ENCODE measurements around the gene SHBG. TPM values are rescaled to one million over a fixed set of nuclear protein-coding genes. Genes with fewer than 3 reads are reported as not detected.

SHBG gene
- total and polyA plus RNA-seq, 2 experiments from 2014 or later = 0.96 TPM; not detected in 1

DNA sequence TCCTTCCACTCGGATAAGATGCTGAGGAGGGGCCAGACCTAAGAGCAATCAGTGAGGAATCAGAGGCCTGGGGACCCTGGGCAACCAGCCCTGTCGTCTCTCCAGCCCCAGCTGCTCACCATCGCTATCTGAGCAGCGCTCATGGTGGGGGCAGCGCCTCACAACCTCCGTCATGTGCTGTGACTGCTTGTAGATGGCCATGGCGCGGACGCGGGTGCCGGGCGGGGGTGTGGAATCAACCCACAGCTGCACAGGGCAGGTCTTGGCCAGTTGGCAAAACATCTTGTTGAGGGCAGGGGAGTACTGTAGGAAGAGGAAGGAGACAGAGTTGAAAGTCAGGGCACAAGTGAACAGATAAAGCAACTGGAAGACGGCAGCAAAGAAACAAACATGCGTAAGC is 45.0 kb downstream of the SHBG start:
- no peak for DNase-seq
- no peaks in the 10 kb centered on the region for H3F3A ChIP-seq (ENCODE audit: insufficient read depth)
- no peaks in the 10 kb centered on the region for H3K27me3 ChIP-seq (replicated peaks; ENCODE audit: insufficient read depth)
- peaks cover 11% of the 10 kb centered on the region; the same call in 1 of the 2 replicates for H3K36me3 ChIP-seq (ENCODE audit: low read depth)
- no peak overlapping the region for H3K4me3 ChIP-seq
- H3K79me2 ChIP-seq (ENCODE audit: insufficient read depth) = peaks cover 7% of the 10 kb centered on the region
- no peak for TF ChIP-seq EZH2 (IDR thresholded peaks at IDR 0.05; ENCODE audit: insufficient read depth, poor library complexity, severe bottlenecking)
- TF ChIP-seq EZH2phosphoT487 (IDR thresholded peaks at IDR 0.05; ENCODE audit: insufficient read depth, low read depth) = no peak
- H3K9me3 ChIP-seq (ENCODE audit: low read depth) = no peaks in the 10 kb centered on the region
- no peak overlapping the region for H3K9ac ChIP-seq
- H2AFZ ChIP-seq = no peak overlapping the region
- no peaks in the 10 kb centered on the region for H4K20me1 ChIP-seq (ENCODE audit: insufficient read depth)
- no peak overlapping the region for H3K27ac ChIP-seq
- no peaks in the 10 kb centered on the region for H3K9me2 ChIP-seq (ENCODE audit: insufficient read depth)
- no peaks in the 10 kb centered on the region for H3K4me1 ChIP-seq (ENCODE audit: insufficient read depth)
- H3K4me2 ChIP-seq (ENCODE audit: unreplicated experiment) = no peak overlapping the region
- 88 to 90% methylated on average over 14 of the region's 14 CpGs for WGBS, 2 experiments (ENCODE audit: low coverage in 1 of 2, low lambda C conversion rate in 2 of 2, missing lambda C conversion rate in 2 of 2)
- in situ Hi-C loops (cut with MboI) = no loop called here

DNA sequence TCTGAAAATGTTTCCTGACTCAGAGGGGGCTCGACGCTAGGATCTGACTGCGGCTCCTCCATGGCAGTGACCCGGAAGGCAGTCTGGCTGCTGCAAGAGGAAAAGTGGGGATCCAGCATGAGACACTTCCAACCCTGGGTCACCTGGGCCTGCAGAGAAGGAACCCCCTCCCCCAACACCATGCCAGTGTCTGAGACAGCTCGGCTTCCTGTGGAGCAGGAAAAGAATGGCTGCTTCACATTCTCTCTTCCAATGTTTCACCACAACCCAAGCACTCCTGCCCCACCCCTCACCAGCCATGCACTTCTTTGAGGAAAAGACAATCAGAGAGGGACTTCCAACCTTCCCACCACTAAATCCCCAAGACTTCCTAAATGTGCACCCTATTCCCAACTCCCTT is 46.6 kb downstream of the SHBG start:
- no peaks in the 10 kb centered on the region for H3K9me3 ChIP-seq (ENCODE audit: low read depth)
- 82 to 87% methylated on average over 5 of the region's 5 CpGs for WGBS, 2 experiments (ENCODE audit: low coverage in 1 of 2, low lambda C conversion rate in 2 of 2, missing lambda C conversion rate in 2 of 2)
- no peaks in the 10 kb centered on the region for H3K27me3 ChIP-seq (replicated peaks; ENCODE audit: insufficient read depth)
- H3F3A ChIP-seq (ENCODE audit: insufficient read depth) = no peaks in the 10 kb centered on the region
- H3K4me1 ChIP-seq (ENCODE audit: insufficient read depth) = no peaks in the 10 kb centered on the region
- H3K79me2 ChIP-seq (ENCODE audit: insufficient read depth) = peaks cover 23% of the 10 kb centered on the region
- H2AFZ ChIP-seq = no peak overlapping the region
- H3K4me3 ChIP-seq = no peak overlapping the region
- H3K36me3 ChIP-seq (ENCODE audit: low read depth) = peaks cover 11% of the 10 kb centered on the region; the same call in 1 of the 2 replicates
- no peaks in the 10 kb centered on the region for H3K9me2 ChIP-seq (ENCODE audit: insufficient read depth)
- TF ChIP-seq EZH2phosphoT487 (IDR thresholded peaks at IDR 0.05; ENCODE audit: insufficient read depth, low read depth) (no peak), EZH2 (IDR thresholded peaks at IDR 0.05; ENCODE audit: insufficient read depth, poor library complexity, severe bottlenecking) (no peak)
- H3K27ac ChIP-seq = no peak overlapping the region
- no peaks in the 10 kb centered on the region for H4K20me1 ChIP-seq (ENCODE audit: insufficient read depth)
- H3K4me2 ChIP-seq (ENCODE audit: unreplicated experiment) = no peak overlapping the region
- no peak overlapping the region for H3K9ac ChIP-seq
- in situ Hi-C loops (cut with MboI) = no loop called here
- no peak for DNase-seq

DNA sequence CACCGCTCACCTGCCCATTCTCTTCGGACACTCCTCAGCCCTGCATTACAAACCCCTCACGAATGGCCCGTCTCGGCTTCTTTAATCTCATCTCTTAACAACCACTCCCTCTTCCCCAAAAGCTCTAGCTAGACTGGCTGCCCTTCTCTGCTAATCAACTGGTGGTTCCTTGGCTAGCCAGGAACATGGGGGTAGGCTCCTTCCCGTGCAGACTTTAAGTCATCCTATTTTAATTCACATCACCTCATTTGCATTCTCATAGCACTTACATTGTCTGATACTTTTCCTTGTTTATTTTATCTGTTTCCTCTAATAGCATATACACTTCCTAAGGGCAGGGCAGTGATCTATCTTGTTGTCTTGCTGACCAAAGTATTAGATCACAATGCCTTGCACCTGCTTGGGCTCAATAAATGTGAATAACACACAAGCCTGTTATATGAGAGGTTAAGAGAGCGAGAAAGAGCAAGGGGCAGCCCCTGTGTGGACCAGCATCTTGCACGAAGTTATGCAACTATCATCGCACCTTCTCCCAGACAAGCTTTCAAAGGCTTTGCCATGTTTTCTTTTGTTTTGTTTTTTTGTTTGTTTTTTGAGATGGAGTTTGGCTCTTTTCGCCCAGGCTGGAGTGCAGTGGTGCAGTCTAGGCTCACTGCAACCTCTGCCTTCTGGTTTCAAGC is 47.6 kb downstream of the SHBG start:
- H3K79me2 ChIP-seq (ENCODE audit: insufficient read depth) = peaks cover 33% of the 10 kb centered on the region
- H3K9me3 ChIP-seq (ENCODE audit: low read depth) = no peaks in the 10 kb centered on the region
- no peak overlapping the region for H3K4me2 ChIP-seq (ENCODE audit: unreplicated experiment)
- TF ChIP-seq EZH2phosphoT487 (IDR thresholded peaks at IDR 0.05; ENCODE audit: insufficient read depth, low read depth) = no peak
- no peak for TF ChIP-seq EZH2 (IDR thresholded peaks at IDR 0.05; ENCODE audit: insufficient read depth, poor library complexity, severe bottlenecking)
- H3K9ac ChIP-seq = no peak overlapping the region
- no peaks in the 10 kb centered on the region for H3F3A ChIP-seq (ENCODE audit: insufficient read depth)
- H3K27me3 ChIP-seq (replicated peaks; ENCODE audit: insufficient read depth) = no peaks in the 10 kb centered on the region
- no peaks in the 10 kb centered on the region for H4K20me1 ChIP-seq (ENCODE audit: insufficient read depth)
- H3K36me3 ChIP-seq (ENCODE audit: low read depth) = peaks cover 11% of the 10 kb centered on the region; the same call in 1 of the 2 replicates
- no peak overlapping the region for H2AFZ ChIP-seq
- no peak overlapping the region for H3K4me3 ChIP-seq
- no peak for DNase-seq
- H3K27ac ChIP-seq = no peak overlapping the region
- H3K9me2 ChIP-seq (ENCODE audit: insufficient read depth) = no peaks in the 10 kb centered on the region
- in situ Hi-C loops (cut with MboI) = no loop called here
- WGBS, 2 experiments (ENCODE audit: low coverage in 1 of 2, low lambda C conversion rate in 2 of 2, missing lambda C conversion rate in 2 of 2) = 81 to 82% methylated on average over 10 of the region's 10 CpGs
- H3K4me1 ChIP-seq (ENCODE audit: insufficient read depth) = no peaks in the 10 kb centered on the region

Small RNAs within 50 kb of the gene (small RNA-seq; reads per million reads assigned to genes)
- not detected for gene CD68 (ENCODE audit: low read depth, low replicate concordance)

Other genes with a start within 250 kb of the SHBG start
- gene TNK1, start 249.0 kb upstream of the SHBG start, total RNA-seq (2014; rRNA removed; shearing (Covaris generic)) = 0.43 and 2.7 TPM in 2 replicates
- gene TNK1, start 249.0 kb upstream of the SHBG start, polyA plus RNA-seq (2016; fragmentation: Nextera tagmentation; extraction: Ambion mirVana) = 1.1 and 1.2 TPM in 2 replicates
- 72.8 and 73.9 TPM in 2 replicates for gene PLSCR3, start 235.6 kb upstream of the SHBG start, total RNA-seq (2014; rRNA removed; shearing (Covaris generic))
- 136 and 153 TPM in 2 replicates for gene PLSCR3, start 235.6 kb upstream of the SHBG start, polyA plus RNA-seq (2016; fragmentation: Nextera tagmentation; extraction: Ambion mirVana)
- 18.0 and 59.3 TPM in 2 replicates for gene TMEM256, start 226.0 kb upstream of the SHBG start, total RNA-seq (2014; rRNA removed; shearing (Covaris generic))
- gene TMEM256, start 226.0 kb upstream of the SHBG start, polyA plus RNA-seq (2016; fragmentation: Nextera tagmentation; extraction: Ambion mirVana) = 40.1 and 44.2 TPM in 2 replicates
- gene NLGN2, start 222.3 kb upstream of the SHBG start, total RNA-seq (2014; rRNA removed; shearing (Covaris generic)) = 8.0 and 9.5 TPM in 2 replicates
- 3.3 and 3.5 TPM in 2 replicates for gene NLGN2, start 222.3 kb upstream of the SHBG start, polyA plus RNA-seq (2016; fragmentation: Nextera tagmentation; extraction: Ambion mirVana)
- gene SPEM1, start 209.8 kb upstream of the SHBG start, total RNA-seq (2014; rRNA removed; shearing (Covaris generic)) = not detected in 2 replicates
- not detected in 2 replicates for gene SPEM1, start 209.8 kb upstream of the SHBG start, polyA plus RNA-seq (2016; fragmentation: Nextera tagmentation; extraction: Ambion mirVana)
- not detected in 2 replicates for gene SPEM2, start 204.5 kb upstream of the SHBG start, total RNA-seq (2014; rRNA removed; shearing (Covaris generic))
- not detected in 2 replicates for gene SPEM2, start 204.5 kb upstream of the SHBG start, polyA plus RNA-seq (2016; fragmentation: Nextera tagmentation; extraction: Ambion mirVana)
- gene SPEM3, start 201.3 kb upstream of the SHBG start, total RNA-seq (2014; rRNA removed; shearing (Covaris generic)) = not detected in 2 replicates
- gene SPEM3, start 201.3 kb upstream of the SHBG start, polyA plus RNA-seq (2016; fragmentation: Nextera tagmentation; extraction: Ambion mirVana) = not detected in 2 replicates
- 3.2 and 7.7 TPM in 2 replicates for gene TMEM102, start 194.7 kb upstream of the SHBG start, total RNA-seq (2014; rRNA removed; shearing (Covaris generic))
- gene TMEM102, start 194.7 kb upstream of the SHBG start, polyA plus RNA-seq (2016; fragmentation: Nextera tagmentation; extraction: Ambion mirVana) = 3.4 and 4.3 TPM in 2 replicates
- not detected in 2 replicates for gene FGF11, start 190.6 kb upstream of the SHBG start, total RNA-seq (2014; rRNA removed; shearing (Covaris generic))
- 0.22 and 0.36 TPM in 2 replicates for gene FGF11, start 190.6 kb upstream of the SHBG start, polyA plus RNA-seq (2016; fragmentation: Nextera tagmentation; extraction: Ambion mirVana)
- 3.9 and 4.9 TPM in 2 replicates for gene CHRNB1, start 185.1 kb upstream of the SHBG start, total RNA-seq (2014; rRNA removed; shearing (Covaris generic))
- 3.5 and 4.2 TPM in 2 replicates for gene CHRNB1, start 185.1 kb upstream of the SHBG start, polyA plus RNA-seq (2016; fragmentation: Nextera tagmentation; extraction: Ambion mirVana)
- 32.9 and 35.9 TPM in 2 replicates for gene ZBTB4, start 150.5 kb upstream of the SHBG start, total RNA-seq (2014; rRNA removed; shearing (Covaris generic))
- gene ZBTB4, start 150.5 kb upstream of the SHBG start, polyA plus RNA-seq (2016; fragmentation: Nextera tagmentation; extraction: Ambion mirVana) = 17.7 and 18.2 TPM in 2 replicates
- gene SLC35G6, start 148.7 kb upstream of the SHBG start, total RNA-seq (2014; rRNA removed; shearing (Covaris generic)) = not detected in 2 replicates
- 0.14 TPM in 1 of 2 replicates, not detected in the other for gene SLC35G6, start 148.7 kb upstream of the SHBG start, polyA plus RNA-seq (2016; fragmentation: Nextera tagmentation; extraction: Ambion mirVana)
- gene POLR2A, start 145.8 kb upstream of the SHBG start, total RNA-seq (2014; rRNA removed; shearing (Covaris generic)) = 45.9 and 46.2 TPM in 2 replicates
- gene POLR2A, start 145.8 kb upstream of the SHBG start, polyA plus RNA-seq (2016; fragmentation: Nextera tagmentation; extraction: Ambion mirVana) = 74.1 and 75.7 TPM in 2 replicates
- gene TNFSF12, start 81.1 kb upstream of the SHBG start, total RNA-seq (2014; rRNA removed; shearing (Covaris generic)) = 21.9 and 34.3 TPM in 2 replicates
- gene TNFSF12, start 81.1 kb upstream of the SHBG start, polyA plus RNA-seq (2016; fragmentation: Nextera tagmentation; extraction: Ambion mirVana) = 14.0 and 18.7 TPM in 2 replicates
- 1.5 TPM in 1 of 2 replicates, not detected in the other for gene TNFSF13, start 71.4 kb upstream of the SHBG start, total RNA-seq (2014; rRNA removed; shearing (Covaris generic))
- 1.4 and 2.0 TPM in 2 replicates for gene TNFSF13, start 71.4 kb upstream of the SHBG start, polyA plus RNA-seq (2016; fragmentation: Nextera tagmentation; extraction: Ambion mirVana)
- gene SENP3, start 68.2 kb upstream of the SHBG start, total RNA-seq (2014; rRNA removed; shearing (Covaris generic)) = 82.5 and 111 TPM in 2 replicates
- 1.3 and 1.9 TPM in 2 replicates for gene SENP3, start 68.2 kb upstream of the SHBG start, polyA plus RNA-seq (2016; fragmentation: Nextera tagmentation; extraction: Ambion mirVana)
- 51.1 and 55.0 TPM in 2 replicates for gene CD68, start 50.5 kb upstream of the SHBG start, total RNA-seq (2014; rRNA removed; shearing (Covaris generic))
- gene CD68, start 50.5 kb upstream of the SHBG start, polyA plus RNA-seq (2016; fragmentation: Nextera tagmentation; extraction: Ambion mirVana) = 84.5 and 88.1 TPM in 2 replicates
- 127 and 195 TPM in 2 replicates for gene MPDU1, start 46.3 kb upstream of the SHBG start, total RNA-seq (2014; rRNA removed; shearing (Covaris generic))
- 63.2 and 65.9 TPM in 2 replicates for gene MPDU1, start 46.3 kb upstream of the SHBG start, polyA plus RNA-seq (2016; fragmentation: Nextera tagmentation; extraction: Ambion mirVana)
- 3.9 TPM in 1 of 2 replicates, not detected in the other for gene SOX15, start 40.0 kb upstream of the SHBG start, total RNA-seq (2014; rRNA removed; shearing (Covaris generic))
- gene SOX15, start 40.0 kb upstream of the SHBG start, polyA plus RNA-seq (2016; fragmentation: Nextera tagmentation; extraction: Ambion mirVana) = 0.71 and 1.1 TPM in 2 replicates
- 44.5 and 57.1 TPM in 2 replicates for gene FXR2, start 15.2 kb upstream of the SHBG start, total RNA-seq (2014; rRNA removed; shearing (Covaris generic))
- gene FXR2, start 15.2 kb upstream of the SHBG start, polyA plus RNA-seq (2016; fragmentation: Nextera tagmentation; extraction: Ambion mirVana) = 10.9 and 13.5 TPM in 2 replicates
- gene SAT2, start 2.3 kb upstream of the SHBG start, total RNA-seq (2014; rRNA removed; shearing (Covaris generic)) = 21.5 and 31.8 TPM in 2 replicates
- 41.4 and 43.5 TPM in 2 replicates for gene SAT2, start 2.3 kb upstream of the SHBG start, polyA plus RNA-seq (2016; fragmentation: Nextera tagmentation; extraction: Ambion mirVana)
- not detected in 2 replicates for gene ATP1B2, start 20.8 kb downstream of the SHBG start, total RNA-seq (2014; rRNA removed; shearing (Covaris generic))
- gene ATP1B2, start 20.8 kb downstream of the SHBG start, polyA plus RNA-seq (2016; fragmentation: Nextera tagmentation; extraction: Ambion mirVana) = 0.24 TPM in 1 of 2 replicates, not detected in the other
- gene TP53, start 57.4 kb downstream of the SHBG start, total RNA-seq (2014; rRNA removed; shearing (Covaris generic)) = 26.2 and 42.7 TPM in 2 replicates
- gene TP53, start 57.4 kb downstream of the SHBG start, polyA plus RNA-seq (2016; fragmentation: Nextera tagmentation; extraction: Ambion mirVana) = 29.8 and 30.8 TPM in 2 replicates
- gene WRAP53, start 58.3 kb downstream of the SHBG start, total RNA-seq (2014; rRNA removed; shearing (Covaris generic)) = 1.6 and 5.9 TPM in 2 replicates
- 11.8 and 13.1 TPM in 2 replicates for gene WRAP53, start 58.3 kb downstream of the SHBG start, polyA plus RNA-seq (2016; fragmentation: Nextera tagmentation; extraction: Ambion mirVana)
- 1.8 and 3.0 TPM in 2 replicates for gene EFNB3, start 75.1 kb downstream of the SHBG start, total RNA-seq (2014; rRNA removed; shearing (Covaris generic))
- gene EFNB3, start 75.1 kb downstream of the SHBG start, polyA plus RNA-seq (2016; fragmentation: Nextera tagmentation; extraction: Ambion mirVana) = 0.96 and 0.99 TPM in 2 replicates
- gene DNAH2, start 87.6 kb downstream of the SHBG start, total RNA-seq (2014; rRNA removed; shearing (Covaris generic)) = not detected in 2 replicates
- not detected in 2 replicates for gene DNAH2, start 87.6 kb downstream of the SHBG start, polyA plus RNA-seq (2016; fragmentation: Nextera tagmentation; extraction: Ambion mirVana)
- 0.76 and 1.3 TPM in 2 replicates for gene KDM6B, start 204.1 kb downstream of the SHBG start, total RNA-seq (2014; rRNA removed; shearing (Covaris generic))
- gene KDM6B, start 204.1 kb downstream of the SHBG start, polyA plus RNA-seq (2016; fragmentation: Nextera tagmentation; extraction: Ambion mirVana) = 1.6 and 2.3 TPM in 2 replicates
- gene TMEM88, start 224.9 kb downstream of the SHBG start, total RNA-seq (2014; rRNA removed; shearing (Covaris generic)) = not detected in 2 replicates
- gene TMEM88, start 224.9 kb downstream of the SHBG start, polyA plus RNA-seq (2016; fragmentation: Nextera tagmentation; extraction: Ambion mirVana) = 0.23 TPM in 1 of 2 replicates, not detected in the other
- 70.4 and 71.5 TPM in 2 replicates for gene NAA38, start 227.4 kb downstream of the SHBG start, total RNA-seq (2014; rRNA removed; shearing (Covaris generic))
- gene NAA38, start 227.4 kb downstream of the SHBG start, polyA plus RNA-seq (2016; fragmentation: Nextera tagmentation; extraction: Ambion mirVana) = 185 and 196 TPM in 2 replicates
- gene CYB5D1, start 227.9 kb downstream of the SHBG start, total RNA-seq (2014; rRNA removed; shearing (Covaris generic)) = 11.0 and 20.6 TPM in 2 replicates
- 8.6 and 9.9 TPM in 2 replicates for gene CYB5D1, start 227.9 kb downstream of the SHBG start, polyA plus RNA-seq (2016; fragmentation: Nextera tagmentation; extraction: Ambion mirVana)